SKM-1 (cell line): ENCODE results near the gene ANO3.

Experiments
- DNase-seq: peaks from one replicate; lab custom pipeline; 2025; ENCODE audit not compliant: unreplicated experiment; lab: John Stamatoyannopoulos, UW

Gene ANO3

GRCh38 chr11:26703411-26704191 lies 371.7 kb downstream of the ANO3 start:
- DNase-seq, result no peak

DNA sequence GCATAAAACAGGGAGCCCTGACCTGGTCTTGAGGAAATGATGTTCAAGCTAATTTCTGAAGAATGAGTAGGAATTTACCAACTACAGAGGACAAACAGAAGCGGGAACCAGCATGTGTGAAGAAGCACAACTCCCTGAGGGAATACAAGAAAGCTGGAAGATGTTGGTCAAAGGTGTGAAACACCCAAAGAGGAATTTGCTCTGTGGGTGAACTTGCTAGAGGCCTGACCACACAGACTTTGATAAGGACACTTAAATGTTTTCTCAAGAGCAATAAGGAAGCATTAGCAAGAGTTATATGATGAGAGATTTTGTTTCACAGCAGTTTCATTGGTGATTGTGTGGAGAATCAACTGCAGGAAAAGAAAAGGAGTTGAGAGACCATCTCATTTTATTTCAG lies 372.3 kb downstream of the ANO3 start:
- DNase-seq, result no peak

- no peak for DNase-seq
Observed at GRCh38 chr11:26706181-26706580, 374.3 kb downstream of the ANO3 start.

DNA sequence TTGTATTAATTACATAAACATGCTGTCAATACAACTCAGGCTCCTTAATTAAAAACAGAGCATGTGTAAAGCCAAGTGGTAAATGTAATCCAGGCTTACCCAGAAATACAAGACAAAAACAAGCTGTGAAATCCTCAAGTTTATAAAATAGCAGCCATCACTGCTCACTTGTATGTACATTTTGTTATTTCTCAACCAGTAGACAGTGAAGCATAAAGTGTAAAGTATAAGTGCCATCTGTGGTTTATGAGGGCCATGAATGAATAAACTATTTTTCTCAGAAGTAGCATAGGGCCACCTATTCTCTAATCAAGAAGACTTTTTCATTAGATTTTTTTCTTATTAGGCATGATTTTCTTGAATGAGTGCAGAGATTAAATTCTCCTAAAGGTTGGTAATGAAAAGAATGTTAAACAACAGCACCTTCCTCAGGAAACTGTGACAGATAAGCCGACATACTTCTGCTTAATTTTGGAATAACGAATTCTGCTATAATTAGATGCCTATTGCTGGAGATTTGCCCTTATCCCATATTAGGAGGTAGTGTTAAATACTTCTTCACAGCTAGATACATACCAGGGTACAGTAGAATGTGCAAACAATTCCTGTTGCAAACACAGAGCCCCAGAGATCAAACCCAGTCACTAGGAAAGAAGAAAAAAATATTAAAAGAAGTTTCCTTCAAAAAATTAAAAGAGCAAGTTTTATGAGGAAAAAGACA lies 377.0 kb downstream of the ANO3 start:
- DNase-seq, result no peak

GRCh38 chr11:26710489-26710888 lies 378.6 kb downstream of the ANO3 start:
- DNase-seq, result no peak

DNA sequence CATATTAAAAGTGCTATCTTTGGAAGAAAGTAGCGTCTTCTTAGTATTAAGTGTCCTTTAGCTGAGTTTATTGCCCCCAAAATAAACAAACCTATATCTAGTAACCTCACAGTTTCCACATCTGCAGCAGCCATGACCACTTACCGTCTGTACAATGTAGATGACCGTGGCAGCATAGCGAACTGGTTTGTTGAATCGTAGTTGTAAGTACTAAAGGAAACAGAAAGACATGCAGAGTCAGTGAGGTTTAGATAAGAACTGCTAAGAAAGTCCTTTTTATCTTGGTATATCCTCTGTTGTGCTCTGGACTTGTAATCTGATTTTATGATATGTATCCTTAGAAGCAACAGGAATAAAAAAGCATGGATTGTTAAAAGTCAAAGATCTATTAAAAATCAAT lies 380.6 kb downstream of the ANO3 start:
- DNase-seq, result no peak
